ENCODE results near the gene NDUFV1. TPM values are rescaled to one million over a fixed set of nuclear protein-coding genes. Genes with fewer than 3 reads are reported as not detected.

The NDUFV1 gene
- total and polyA plus RNA-seq, 2 of the 4 experiments (the other 2 are of a cell fraction): 120 to 133 TPM

- no peak for ATAC-seq (ENCODE audit: low read depth)
- H3K56ac ChIP-seq (ENCODE audit: extremely low read depth, insufficient read depth, low read length): no peak overlapping the region
- CTCF ChIA-PET: no interaction called here
Observed at GRCh38 chr11:67607507-67607906, 771 bp downstream of the NDUFV1 start.

More at GRCh38 chr11:67607507-67607906, 771 bp downstream of the NDUFV1 start:
- Histone ChIP-seq H3K4ac (ENCODE audit: low read depth, low read length) (peak overlapping the region; percentile 88), H3K18ac (ENCODE audit: low read depth, low read length) (no peak overlapping the region), H2BK120ac (ENCODE audit: low read depth, low read length) (no peak overlapping the region), H2AK9ac (replicated peaks; ENCODE audit: low read depth, low read length, poor library complexity) (peak overlapping the region; percentile 93), H4K20me1 (ENCODE audit: insufficient read depth, low read length) (no peaks in the 10 kb centered on the region), H3K9me1 (ENCODE audit: insufficient read depth, low read length) (no peaks in the 10 kb centered on the region), H3K36me3 (ENCODE audit: control insufficient read depth, insufficient read depth, low read length) (peaks cover 29% of the 10 kb centered on the region), H2BK15ac (ENCODE audit: low read depth, low read length) (no peak overlapping the region), H3K9me3 (ENCODE audit: control insufficient read depth, insufficient read depth, low read length) (0 out of 2 replicates have a peak, but pooled peaks cover 4% of the 10 kb centered on the region), H4K5ac (ENCODE audit: low read depth, low read length) (peak overlapping the region; percentile 82), H3K27me3 (ENCODE audit: control insufficient read depth, insufficient read depth, low read length) (peaks cover 2% of the 10 kb centered on the region; the same call in 1 of the 2 replicates), H2AFZ (replicated peaks; ENCODE audit: low read length, poor library complexity) (peak overlapping the region; percentile 96), H2AK5ac (ENCODE audit: low read depth, low read length) (peak overlapping the region; percentile 11), H3K27ac (ENCODE audit: insufficient read depth, low read length) (peak overlapping the region; percentile 69), H4K91ac (ENCODE audit: insufficient read depth, low read depth, low read length) (no peak overlapping the region), H3K23ac (ENCODE audit: low read depth, low read length) (no peak overlapping the region), H3K9ac (ENCODE audit: low read depth, low read length) (peak overlapping the region; percentile 82), H3K4me3 (ENCODE audit: insufficient read depth, low read depth, low read length) (peak overlapping the region; percentile 91), H2BK20ac (ENCODE audit: low read depth, low read length) (no peak overlapping the region), H4K8ac (ENCODE audit: low read depth in 2 of 2, low read length in 2 of 2) (peak overlapping the region; percentile 86 to 94), H2BK5ac (ENCODE audit: low read depth, low read length, poor library complexity, severe bottlenecking) (no peak overlapping the region), H3K14ac (replicated peaks; ENCODE audit: low read depth, low read length) (no peak overlapping the region), H3K4me2 (ENCODE audit: low read depth, low read length) (peak overlapping the region; percentile 97), H3K79me1 (ENCODE audit: low read depth in 1 of 2, low read length in 2 of 2) (peaks cover 18 to 22% of the 10 kb centered on the region in 2 experiments), H3K4me1 (ENCODE audit: control insufficient read depth, insufficient read depth, low read length) (peaks cover 6% of the 10 kb centered on the region; the same call in 1 of the 2 replicates)
- DNase-seq: no peak
- dilution Hi-C loops (cut with HindIII; ENCODE audit: low sequenced_read_pairs, unreplicated experiment): no loop called here
- POLR2A ChIA-PET (ENCODE audit: unreplicated experiment): no interaction called here
- in situ Hi-C loops (cut with MboI; ENCODE audit: low sequenced_read_pairs): no loop called here
- BruUV-seq (replicated peaks): no TSS peak
- TF ChIP-seq POLR2A (IDR thresholded peaks at IDR 0.05; ENCODE audit: low read depth, low read length) (no peak), RAD21 (IDR thresholded peaks at IDR 0.05; ENCODE audit: low read length) (no peak), CHD1 (IDR thresholded peaks at IDR 0.05; ENCODE audit: low read depth, low read length) (no peak), RCOR1 (IDR thresholded peaks at IDR 0.05; ENCODE audit: insufficient replicate concordance, low read length) (no peak), FOS (IDR thresholded peaks at IDR 0.05; ENCODE audit: low read depth, low read length) (no peak), MXI1 (IDR thresholded peaks at IDR 0.05; ENCODE audit: borderline replicate concordance, low read depth, low read length) (no peak), BHLHE40 (IDR thresholded peaks at IDR 0.05; ENCODE audit: low read depth, low read length) (no peak), MAZ (IDR thresholded peaks at IDR 0.05; ENCODE audit: borderline replicate concordance, low read depth, low read length) (no peak), ELK1 (IDR thresholded peaks at IDR 0.05; ENCODE audit: borderline replicate concordance, low read depth, low read length) (no peak), SMC3 (IDR thresholded peaks at IDR 0.05; ENCODE audit: low read depth, low read length) (no peak), NFE2L2 (IDR thresholded peaks at IDR 0.05; ENCODE audit: low read depth, low read length) (no peak), USF2 (IDR thresholded peaks at IDR 0.05; ENCODE audit: low read depth, low read length) (no peak), MAFK (IDR thresholded peaks at IDR 0.05; ENCODE audit: low read depth, low read length) (no peak), CEBPB (IDR thresholded peaks at IDR 0.05; ENCODE audit: low read depth, low read length) (no peak), CTCF (conservative IDR thresholded peaks at IDR 0.05; ENCODE audit: low read depth, low read length) (no peak), RFX5 (IDR thresholded peaks at IDR 0.05; ENCODE audit: low read depth, low read length) (no peak)
- intact Hi-C loops (cut with micrococcal nuclease): no loop called here
- WGBS, 2 experiments (ENCODE audit: extremely low coverage in 2 of 2, insufficient read length in 1 of 2): no CpG with 5 or more reads among the region's 9 CpGs
